ENCODE measurements around the gene RNF207.

RNF207 gene

GRCh38 chr1:6185635-6186382, 20.1 kb upstream of the RNF207 start:
- in situ Hi-C loops (cut with HindIII; ENCODE audit: low sequenced_read_pairs), result no loop called here
- H3K4me3 ChIP-seq (ENCODE audit: low read depth, low read length), result no peak overlapping the region
- TF ChIP-seq CTCF (IDR thresholded peaks at IDR 0.05; ENCODE audit: low read depth, low read length), result peak; percentile 64
- DNase-seq (ENCODE audit: low read depth, low spot score), result peak; percentile 32

GRCh38 chr1:6188466-6188865, 17.5 kb upstream of the RNF207 start:
- no peak for DNase-seq (ENCODE audit: low read depth, low spot score)
- no peak overlapping the region for H3K4me3 ChIP-seq (ENCODE audit: low read depth, low read length)
- no peak for TF ChIP-seq CTCF (IDR thresholded peaks at IDR 0.05; ENCODE audit: low read depth, low read length)
- in situ Hi-C loops (cut with HindIII; ENCODE audit: low sequenced_read_pairs), result no loop called here

GRCh38 chr1:6191968-6192367, 14.0 kb upstream of the RNF207 start:
- in situ Hi-C loops (cut with HindIII; ENCODE audit: low sequenced_read_pairs), result no loop called here
- no peak overlapping the region for H3K4me3 ChIP-seq (ENCODE audit: low read depth, low read length)
- TF ChIP-seq CTCF (IDR thresholded peaks at IDR 0.05; ENCODE audit: low read depth, low read length), result no peak
- no peak for DNase-seq (ENCODE audit: low read depth, low spot score)

- in situ Hi-C loops (cut with HindIII; ENCODE audit: low sequenced_read_pairs), result no loop called here
- no peak for DNase-seq (ENCODE audit: low read depth, low spot score)
- peak overlapping the region; percentile 99 for H3K4me3 ChIP-seq (ENCODE audit: low read depth, low read length)
- TF ChIP-seq CTCF (IDR thresholded peaks at IDR 0.05; ENCODE audit: low read depth, low read length), result no peak
These were observed 8.0 kb upstream of the RNF207 start for GRCh38 chr1:6197746-6198427.

GRCh38 chr1:6198646-6199297, 7.1 kb upstream of the RNF207 start:
- TF ChIP-seq CTCF (IDR thresholded peaks at IDR 0.05; ENCODE audit: low read depth, low read length), result no peak
- DNase-seq (ENCODE audit: low read depth, low spot score), result no peak
- H3K4me3 ChIP-seq (ENCODE audit: low read depth, low read length), result peak overlapping the region; percentile 99
- in situ Hi-C loops (cut with HindIII; ENCODE audit: low sequenced_read_pairs), result no loop called here

DNA sequence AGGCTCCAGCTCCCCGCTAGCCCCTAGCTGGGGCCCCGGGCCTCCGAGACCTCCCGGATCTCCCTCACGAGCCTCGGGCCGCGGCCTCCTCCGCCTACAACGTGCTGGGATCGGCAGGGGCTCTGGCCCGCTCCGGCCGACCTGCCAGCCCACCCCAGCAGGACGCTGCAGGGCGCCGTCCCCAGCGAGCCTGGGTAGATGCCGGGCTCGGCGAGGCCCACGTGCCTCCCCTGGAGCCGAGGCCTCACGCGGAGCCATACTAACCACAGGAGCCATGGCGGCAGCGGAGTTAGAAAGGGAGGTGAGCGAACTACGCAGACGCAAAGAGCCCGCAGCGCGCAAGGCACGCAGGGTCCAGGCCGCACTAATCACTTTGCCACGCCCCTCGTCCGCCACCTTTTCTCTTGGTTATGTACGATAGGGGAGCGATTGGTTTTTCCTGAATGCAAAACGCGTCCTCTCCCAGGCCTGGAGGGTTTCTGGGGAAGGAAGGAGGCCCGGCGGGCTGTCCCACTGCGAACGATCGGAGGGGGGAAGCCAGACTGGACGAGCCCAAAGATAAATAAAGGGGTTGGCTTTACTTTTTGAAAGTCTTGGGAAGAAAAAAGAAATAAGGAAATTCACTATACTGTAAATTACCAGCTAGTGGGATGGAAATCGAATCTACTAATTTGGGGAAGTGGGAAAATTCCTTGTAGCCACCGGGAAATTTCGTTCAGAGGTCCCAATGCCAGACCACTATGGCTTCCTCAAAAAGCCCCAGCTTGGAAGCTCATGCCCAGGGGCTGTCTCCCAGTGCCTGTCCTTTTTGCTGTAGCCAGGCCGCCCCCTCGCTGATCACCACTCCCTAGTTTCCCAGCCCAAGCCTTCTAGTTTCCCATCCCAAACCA, 6.4 kb upstream of the RNF207 start, which contains the start of gene RPL22:
TSS of gene RPL22 (minus strand) at position 298 of the 890 bp plus-strand sequence. CDS start at position 276, 22 bp downstream.
- TF ChIP-seq CTCF (IDR thresholded peaks at IDR 0.05; ENCODE audit: low read depth, low read length), result no peak
- in situ Hi-C loops (cut with HindIII; ENCODE audit: low sequenced_read_pairs), result no loop called here
- peak; percentile 99 for DNase-seq (ENCODE audit: low read depth, low spot score)
- peak within 1 kb of the TSS; percentile 99 for H3K4me3 ChIP-seq (ENCODE audit: low read depth, low read length)
